Activated CD4-positive, alpha-beta T cell treated with anti-CD3 and anti-CD28 coated beads, Interleukin-2, amount 10 ng/mL, durations not matched to agents 7 days and 5 days (primary cell): ENCODE results near the gene INO80E. TPM values are rescaled to one million over a fixed set of nuclear protein-coding genes. Genes with fewer than 3 reads are reported as not detected.
A peak's percentile ranks its signal among the peaks of the same experiment; 100 is the strongest.

Source experiments
- CTCF ChIA-PET: fragments of 350-600 bp; sonication (Branson Sonifier 250); formaldehyde crosslinking; loops from one replicate; lab custom pipeline; 2021; ENCODE audit warnings: antibody characterized with exemption; lab: Charles Lee
- POLR2A ChIA-PET: fragments of 350-600 bp; sonication (Branson Sonifier 250); formaldehyde crosslinking; loops from one replicate; lab custom pipeline; 2021; ENCODE audit warnings: antibody characterized with exemption; lab: Charles Lee
- DNase-seq: peaks from one replicate; pipeline ENCODE4 v3.0.0-alpha.2; 2020
- H3K27ac Mint-ChIP-seq: one replicate; pipeline ENCODE4 v1.8.0; 2021; ENCODE audit warnings: mild to moderate bottlenecking, moderate library complexity, mixed read lengths
- H3K27me3 Mint-ChIP-seq: one replicate; pipeline ENCODE4 v1.8.0; 2021; ENCODE audit warnings: mixed read lengths
- H3K36me3 Mint-ChIP-seq: one replicate; pipeline ENCODE4 v1.8.0; 2021; ENCODE audit warnings: low read depth, mixed read lengths
- H3K4me1 Mint-ChIP-seq: one replicate; pipeline ENCODE4 v1.8.0; 2021; ENCODE audit warnings: mixed read lengths
- H3K4me3 Mint-ChIP-seq: one replicate; pipeline ENCODE4 v1.8.0; 2021; ENCODE audit warnings: mild to moderate bottlenecking, moderate library complexity, mixed read lengths
- H3K9me3 Mint-ChIP-seq: one replicate; pipeline ENCODE4 v1.8.0; 2021; ENCODE audit warnings: mixed read lengths
- total RNA-seq, 2 experiments: library from RNA; stranded (reverse); gene quantifications; one replicate each; pipeline ENCODE4 v1.2.3, GENCODE V29; 2021

The INO80E gene
- total RNA-seq, 2 experiments from 2014 or later, result 113 to 134 TPM

- peaks cover 37% of the 10 kb centered on the region for H3K4me1 Mint-ChIP-seq
Observed at GRCh38 chr16:29996766-29997250, 767 bp downstream of the INO80E start.

GRCh38 chr16:29999605-30000004 lies 3.6 kb downstream of the INO80E start:
- CTCF ChIA-PET, result interaction anchor here (0.8 kb wide), 1 partner anchor 154 kb away, joined by 3 read pairs; no protein-coding TSS in a partner anchor

More at GRCh38 chr16:29996766-29997250, 767 bp downstream of the INO80E start:
- ChIA-PET POLR2A (interaction anchor here (0.6 kb wide), 1 partner anchor 68 kb away, joined by 6 read pairs; no protein-coding TSS in a partner anchor), CTCF (interaction anchor here (1.3 kb wide), 1 partner anchor 18 kb away, joined by 4 read pairs; no protein-coding TSS in a partner anchor)
- Mint-ChIP-seq H3K36me3 (peaks cover 40% of the 10 kb centered on the region), H3K27me3 (no peaks in the 10 kb centered on the region), H3K9me3 (no peaks in the 10 kb centered on the region), H3K27ac (peak overlapping the region; percentile 96), H3K4me3 (peak overlapping the region; percentile 98)
- no peak for DNase-seq

GRCh38 chr16:30000735-30001631 lies 4.9 kb downstream of the INO80E start:
- DNase-seq, result no peak
- Mint-ChIP-seq H3K27ac (no peak overlapping the region), H3K9me3 (no peaks in the 10 kb centered on the region), H3K27me3 (no peaks in the 10 kb centered on the region), H3K4me1 (peaks cover 20% of the 10 kb centered on the region), H3K36me3 (peaks cover 23% of the 10 kb centered on the region), H3K4me3 (no peak overlapping the region)
- ChIA-PET CTCF (interaction anchor here (0.8 to 1.0 kb wide), 2 partner anchors 10 to 155 kb away, joined by 3 read pairs; no protein-coding TSS in a partner anchor), POLR2A (no interaction called here)

More at GRCh38 chr16:29999605-30000004, 3.6 kb downstream of the INO80E start:
- no peak overlapping the region for H3K27ac Mint-ChIP-seq
- peaks cover 25% of the 10 kb centered on the region for H3K4me1 Mint-ChIP-seq
- DNase-seq, result no peak
- no peaks in the 10 kb centered on the region for H3K9me3 Mint-ChIP-seq
- no peak overlapping the region for H3K4me3 Mint-ChIP-seq
- no peaks in the 10 kb centered on the region for H3K27me3 Mint-ChIP-seq
- H3K36me3 Mint-ChIP-seq, result peaks cover 27% of the 10 kb centered on the region
- POLR2A ChIA-PET, result no interaction called here

GRCh38 chr16:30002614-30003346 lies 6.7 kb downstream of the INO80E start:
- H3K27ac Mint-ChIP-seq, result no peak overlapping the region
- peaks cover 10% of the 10 kb centered on the region for H3K4me1 Mint-ChIP-seq
- no peak overlapping the region for H3K4me3 Mint-ChIP-seq
- CTCF ChIA-PET, result interaction anchor here (0.6 to 1.4 kb wide), 6 partner anchors 11 to 302 kb away, joined by 3 to 6 read pairs (median 3); no protein-coding TSS in a partner anchor
- H3K9me3 Mint-ChIP-seq, result no peaks in the 10 kb centered on the region
- H3K27me3 Mint-ChIP-seq, result no peaks in the 10 kb centered on the region
- DNase-seq, result no peak
- H3K36me3 Mint-ChIP-seq, result peaks cover 17% of the 10 kb centered on the region
- POLR2A ChIA-PET, result no interaction called here

GRCh38 chr16:30003670-30004423 lies 7.8 kb downstream of the INO80E start:
- CTCF ChIA-PET, result interaction anchor here (0.9 to 1.4 kb wide), 5 partner anchors 23 to 308 kb away, joined by 3 to 6 read pairs (median 3); no protein-coding TSS in a partner anchor
- Mint-ChIP-seq H3K4me3 (no peak overlapping the region), H3K4me1 (peaks cover 4% of the 10 kb centered on the region), H3K9me3 (no peaks in the 10 kb centered on the region), H3K27me3 (no peaks in the 10 kb centered on the region), H3K36me3 (peaks cover 10% of the 10 kb centered on the region), H3K27ac (no peak overlapping the region)
- DNase-seq, result no peak
- POLR2A ChIA-PET, result interaction anchor here (0.6 kb wide), 1 partner anchor 29 kb away, joined by 3 read pairs; no protein-coding TSS in a partner anchor

- no peaks in the 10 kb centered on the region for H3K9me3 Mint-ChIP-seq
- no peak for DNase-seq
- H3K4me1 Mint-ChIP-seq, result no peaks in the 10 kb centered on the region
- H3K27ac Mint-ChIP-seq, result peak overlapping the region; percentile 41
- H3K27me3 Mint-ChIP-seq, result peaks cover 3% of the 10 kb centered on the region
- H3K4me3 Mint-ChIP-seq, result no peak overlapping the region
- ChIA-PET CTCF (interaction anchor here (0.8 to 2.2 kb wide), 6 partner anchors 24 to 308 kb away, joined by 3 to 6 read pairs (median 4); partner anchors contain the start of gene MAZ), POLR2A (interaction anchor here (0.6 kb wide), 1 partner anchor 29 kb away, joined by 3 read pairs; no protein-coding TSS in a partner anchor)
- H3K36me3 Mint-ChIP-seq, result peaks cover 8% of the 10 kb centered on the region
Observed at GRCh38 chr16:30004424-30004776, 8.4 kb downstream of the INO80E start.

- Mint-ChIP-seq H3K27ac (peak overlapping the region; percentile 41), H3K27me3 (peaks cover 6% of the 10 kb centered on the region), H3K36me3 (peaks cover 3% of the 10 kb centered on the region), H3K4me3 (no peak overlapping the region), H3K4me1 (no peaks in the 10 kb centered on the region), H3K9me3 (no peaks in the 10 kb centered on the region)
- no peak for DNase-seq
- ChIA-PET CTCF (interaction anchor here (0.8 to 2.2 kb wide), 7 partner anchors 9 to 309 kb away, joined by 3 to 6 read pairs (median 3); partner anchors contain the start of genes C16orf92, HIRIP3 and MAZ), POLR2A (no interaction called here)
Observed at GRCh38 chr16:30004811-30005242, 8.8 kb downstream of the INO80E start.

GRCh38 chr16:30005341-30006094 lies 9.5 kb downstream of the INO80E start:
- DNase-seq, result peak; percentile 51
- Mint-ChIP-seq H3K36me3 (peaks cover 3% of the 10 kb centered on the region), H3K4me3 (no peak overlapping the region)

GRCh38 chr16:30006095-30006473 lies 10.0 kb downstream of the INO80E start:
- no peak for DNase-seq
- Mint-ChIP-seq H3K36me3 (peaks cover 3% of the 10 kb centered on the region), H3K4me1 (peaks cover 3% of the 10 kb centered on the region), H3K9me3 (no peaks in the 10 kb centered on the region), H3K4me3 (no peak overlapping the region), H3K27ac (no peak overlapping the region), H3K27me3 (peaks cover 13% of the 10 kb centered on the region)
- POLR2A ChIA-PET, result no interaction called here
- CTCF ChIA-PET, result interaction anchor here (1.0 to 2.2 kb wide), 3 partner anchors 11 to 199 kb away, joined by 3 to 6 read pairs (median 3); partner anchors contain the start of genes C16orf92, HIRIP3 and MAZ

More at GRCh38 chr16:30005341-30006094, 9.5 kb downstream of the INO80E start:
- Mint-ChIP-seq H3K27me3 (peaks cover 12% of the 10 kb centered on the region), H3K27ac (no peak overlapping the region), H3K9me3 (no peaks in the 10 kb centered on the region), H3K4me1 (peaks cover 2% of the 10 kb centered on the region)
- POLR2A ChIA-PET, result no interaction called here
- CTCF ChIA-PET, result interaction anchor here (0.8 to 2.2 kb wide), 6 partner anchors 10 to 198 kb away, joined by 3 to 6 read pairs (median 3); partner anchors contain the start of genes C16orf92, HIRIP3 and MAZ

GRCh38 chr16:30006659-30007377 lies 10.8 kb downstream of the INO80E start:
- ChIA-PET CTCF (interaction anchor here (0.7 to 2.2 kb wide), 4 partner anchors 11 to 223 kb away, joined by 3 to 6 read pairs (median 3); partner anchors contain the start of gene MAZ), POLR2A (no interaction called here)
- Mint-ChIP-seq H3K27ac (no peak overlapping the region), H3K4me1 (peaks cover 3% of the 10 kb centered on the region), H3K36me3 (peaks cover 3% of the 10 kb centered on the region), H3K4me3 (no peak overlapping the region), H3K9me3 (no peaks in the 10 kb centered on the region), H3K27me3 (peaks cover 15% of the 10 kb centered on the region)
- no peak for DNase-seq
